Adipose tissue (tissue), 3 donors: ENCODE results near the gene KCNH1. TPM values are rescaled to one million over a fixed set of nuclear protein-coding genes. Genes with fewer than 3 reads are reported as not detected.

Source experiments
- H3K27ac ChIP-seq: one replicate; pipeline ENCODE4 v1.5.1; 2013; ENCODE audit warnings: low read depth, low read length
- WGBS, 3 donors: extraction: QIAGEN DNeasy Blood & Tissue Kit; methylation state at CpG; one replicate each; pipeline ENCODE4 v1.1.7; 2013; 5-methylcytosine and 5-hydroxymethylcytosine counted together
- polyA plus RNA-seq, 3 donors: library from polyadenylated mRNA; stranded (reverse); fragments of 200-250 nt; gene quantifications; one replicate each; pipeline ENCODE4 v1.2.3, GENCODE V29; 2013
- donor health status: healthy with polysubstance abuse.
- donor health status: Bipolar disorder and iron deficiency.
- donor health status: healthy.

KCNH1 gene, protein sequence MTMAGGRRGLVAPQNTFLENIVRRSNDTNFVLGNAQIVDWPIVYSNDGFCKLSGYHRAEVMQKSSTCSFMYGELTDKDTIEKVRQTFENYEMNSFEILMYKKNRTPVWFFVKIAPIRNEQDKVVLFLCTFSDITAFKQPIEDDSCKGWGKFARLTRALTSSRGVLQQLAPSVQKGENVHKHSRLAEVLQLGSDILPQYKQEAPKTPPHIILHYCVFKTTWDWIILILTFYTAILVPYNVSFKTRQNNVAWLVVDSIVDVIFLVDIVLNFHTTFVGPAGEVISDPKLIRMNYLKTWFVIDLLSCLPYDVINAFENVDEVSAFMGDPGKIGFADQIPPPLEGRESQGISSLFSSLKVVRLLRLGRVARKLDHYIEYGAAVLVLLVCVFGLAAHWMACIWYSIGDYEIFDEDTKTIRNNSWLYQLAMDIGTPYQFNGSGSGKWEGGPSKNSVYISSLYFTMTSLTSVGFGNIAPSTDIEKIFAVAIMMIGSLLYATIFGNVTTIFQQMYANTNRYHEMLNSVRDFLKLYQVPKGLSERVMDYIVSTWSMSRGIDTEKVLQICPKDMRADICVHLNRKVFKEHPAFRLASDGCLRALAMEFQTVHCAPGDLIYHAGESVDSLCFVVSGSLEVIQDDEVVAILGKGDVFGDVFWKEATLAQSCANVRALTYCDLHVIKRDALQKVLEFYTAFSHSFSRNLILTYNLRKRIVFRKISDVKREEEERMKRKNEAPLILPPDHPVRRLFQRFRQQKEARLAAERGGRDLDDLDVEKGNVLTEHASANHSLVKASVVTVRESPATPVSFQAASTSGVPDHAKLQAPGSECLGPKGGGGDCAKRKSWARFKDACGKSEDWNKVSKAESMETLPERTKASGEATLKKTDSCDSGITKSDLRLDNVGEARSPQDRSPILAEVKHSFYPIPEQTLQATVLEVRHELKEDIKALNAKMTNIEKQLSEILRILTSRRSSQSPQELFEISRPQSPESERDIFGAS
- polyA plus RNA-seq = under 1 TPM in 2 of 3 donors, not detected in 1; 0.08 to 0.15 TPM

DNA sequence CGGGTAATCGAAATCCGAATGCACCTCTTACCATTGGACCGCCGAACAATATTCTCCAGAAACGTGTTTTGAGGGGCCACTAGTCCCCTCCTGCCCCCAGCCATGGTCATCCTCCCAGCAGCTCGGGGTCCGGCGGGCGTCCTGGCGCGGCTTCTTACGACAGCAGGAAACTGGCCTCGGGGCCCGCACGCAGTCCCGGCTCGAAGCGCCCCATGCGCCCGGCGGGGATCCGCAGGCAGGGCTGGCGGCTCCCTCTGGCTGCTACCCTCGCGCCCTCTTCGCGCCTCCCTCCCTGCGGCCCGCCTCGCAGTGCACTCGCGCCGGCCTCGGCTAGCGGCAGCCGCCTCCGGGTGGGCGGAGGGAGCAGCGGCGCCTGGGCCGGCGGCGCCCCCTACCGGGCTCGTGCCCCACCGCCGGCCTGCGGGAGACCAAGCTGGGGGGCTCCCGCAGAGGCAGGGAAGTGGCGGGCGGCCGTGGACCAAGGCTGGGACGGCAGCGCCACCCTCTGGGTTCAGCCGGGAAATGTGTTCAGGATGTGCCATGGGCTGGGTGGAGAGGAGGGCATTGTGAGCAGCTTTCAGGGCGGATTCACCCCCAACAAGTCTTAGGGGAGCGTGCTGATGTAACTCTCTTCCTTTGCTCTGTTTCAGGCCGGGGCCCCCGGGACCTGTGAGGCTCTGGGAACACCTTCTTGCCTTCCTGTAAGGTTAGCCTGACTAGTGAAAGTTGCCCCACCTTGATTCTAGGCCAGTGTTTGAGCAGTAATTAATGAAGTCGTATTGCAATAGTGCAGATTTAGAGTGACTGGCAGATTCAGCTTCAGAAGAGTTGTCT lies at the start of gene KCNH1:
TSS of gene KCNH1 (minus strand) at position 313 of the 834 bp plus-strand sequence. CDS start at position 110, 203 bp downstream.
- H3K27ac ChIP-seq = no peak within 1 kb of the TSS
- 1 to 2% (median 2%) methylated on average over 46 to 61 of the region's 61 CpGs for WGBS, 3 donors

DNA sequence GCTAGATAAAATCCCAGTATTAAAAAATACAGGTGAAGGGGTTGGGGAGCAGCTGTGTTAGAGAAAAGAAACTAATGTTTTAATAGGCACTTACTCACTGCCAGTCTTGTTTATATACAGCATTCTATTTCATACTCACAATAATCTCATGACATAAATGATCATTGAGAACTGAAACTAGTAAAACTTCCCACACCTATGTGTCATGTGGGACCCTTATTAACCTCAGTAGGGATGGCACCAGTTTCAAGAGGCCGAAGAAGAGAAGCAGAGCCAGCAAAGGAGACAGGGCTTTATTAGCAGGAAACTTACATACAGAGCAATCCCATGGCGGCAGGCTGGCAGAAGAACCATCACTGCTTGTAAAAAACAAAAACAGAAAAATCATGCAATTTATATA lies 48.8 kb upstream of the KCNH1 start:
- no peak overlapping the region for H3K27ac ChIP-seq
- WGBS, 3 donors = 86 to 96% (median 87%) methylated on average over 2 of the region's 2 CpGs

DNA sequence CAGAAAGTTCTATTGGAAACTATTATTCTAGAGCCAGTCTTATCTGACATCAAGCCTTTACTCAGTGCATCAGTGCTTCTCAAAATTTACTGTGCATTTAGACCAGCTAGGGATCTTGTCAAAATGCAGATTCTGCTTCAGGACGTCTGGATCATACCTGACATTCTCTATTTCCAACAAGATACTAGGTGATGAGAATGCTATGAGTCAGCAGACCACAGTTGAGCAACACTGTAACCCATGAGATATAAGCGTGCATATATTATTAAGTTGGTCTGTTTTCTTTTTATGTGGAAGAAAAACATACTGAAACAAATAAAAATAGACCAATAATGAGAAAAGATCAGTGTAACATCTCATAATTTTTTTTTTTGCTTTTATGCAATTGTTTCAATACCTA lies 40.4 kb upstream of the KCNH1 start:
- no peak overlapping the region for H3K27ac ChIP-seq
- 51 to 64% (median 60%) methylated on average over 2 of the region's 2 CpGs for WGBS, 3 donors

DNA sequence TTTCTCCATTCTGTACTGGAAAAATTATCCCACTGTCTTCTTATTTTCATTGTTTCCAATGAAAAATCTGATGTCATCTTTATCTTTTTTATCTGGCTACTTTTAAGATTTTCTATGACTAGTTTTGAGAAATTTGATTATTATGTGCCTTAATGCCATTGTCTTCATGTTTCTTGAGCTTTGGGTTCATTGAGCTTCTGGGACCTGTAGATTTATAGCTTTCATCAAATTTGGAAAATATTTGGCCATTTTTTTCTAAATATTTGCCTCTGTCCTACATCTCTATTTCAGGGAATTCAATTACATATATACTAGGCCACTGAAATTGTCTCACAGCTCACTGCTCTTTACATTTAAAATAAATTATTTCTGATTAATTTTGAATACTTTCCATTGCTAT lies 38.7 kb upstream of the KCNH1 start:
- no peak overlapping the region for H3K27ac ChIP-seq

DNA sequence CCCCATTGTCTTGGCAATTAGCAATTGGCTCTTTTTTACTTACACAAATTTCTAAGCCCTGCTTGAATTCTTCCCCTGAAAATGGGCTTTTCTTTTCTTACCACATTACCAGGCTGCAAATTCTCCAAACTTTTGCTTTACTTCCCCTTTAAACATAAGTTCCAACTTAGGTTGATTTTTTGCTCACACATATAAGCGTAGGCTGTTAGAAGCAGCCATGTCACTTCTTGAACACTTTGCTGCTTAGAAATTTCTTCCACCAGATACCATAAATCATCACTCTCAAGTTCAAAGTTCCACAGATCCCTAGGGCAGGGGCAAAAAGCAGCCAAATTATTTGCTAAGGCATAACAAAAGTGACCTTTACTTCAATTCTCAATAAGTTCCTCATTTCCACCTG lies 35.4 kb upstream of the KCNH1 start:
- H3K27ac ChIP-seq = no peak overlapping the region
- WGBS, 3 donors = 80 to 96% (median 89%) methylated on average over 1 of the region's 1 CpG

DNA sequence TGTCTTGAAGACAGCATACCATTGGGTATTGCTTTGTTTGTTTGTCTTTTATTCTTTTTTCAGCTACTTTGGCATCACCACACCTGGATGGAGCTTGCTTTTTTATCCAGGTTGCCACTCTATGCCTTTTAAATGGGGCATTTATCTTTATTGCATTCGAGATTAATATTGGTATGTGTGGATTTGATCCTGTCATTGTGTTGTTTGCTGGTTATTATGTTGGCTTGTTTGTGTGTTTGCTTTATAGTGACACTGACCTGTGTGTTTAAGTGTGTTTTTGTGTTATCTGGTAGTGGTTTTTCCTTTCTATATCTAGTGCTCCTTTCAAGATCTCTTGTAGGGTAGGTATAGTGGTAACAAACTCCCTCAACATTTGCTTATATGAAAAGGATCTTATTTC lies 24.9 kb upstream of the KCNH1 start:
- WGBS, 3 donors = 76 to 90% (median 89%) methylated on average over 1 of the region's 1 CpG
- H3K27ac ChIP-seq = no peak overlapping the region

DNA sequence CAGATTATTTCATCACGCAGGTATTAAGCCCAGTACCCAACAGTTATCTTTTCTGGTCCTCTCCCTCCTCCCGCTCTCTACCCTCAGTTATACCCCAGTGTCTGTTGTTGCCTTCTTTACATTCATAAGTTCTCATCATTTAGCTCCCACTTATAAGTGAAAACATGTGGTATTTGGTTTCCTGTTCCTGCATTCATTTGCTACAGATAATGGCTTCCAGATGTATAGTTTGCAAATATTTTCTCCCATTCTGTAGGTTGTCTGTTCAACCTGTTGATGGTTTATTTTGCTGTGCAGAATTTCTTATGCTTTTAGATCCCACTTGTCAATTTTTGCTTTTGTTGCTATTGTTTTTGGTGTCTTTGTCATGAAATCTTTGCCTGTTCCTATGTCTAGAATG lies 21.1 kb upstream of the KCNH1 start:
- 89 to 95% (median 93%) methylated on average over 2 of the region's 2 CpGs for WGBS, 3 donors

DNA sequence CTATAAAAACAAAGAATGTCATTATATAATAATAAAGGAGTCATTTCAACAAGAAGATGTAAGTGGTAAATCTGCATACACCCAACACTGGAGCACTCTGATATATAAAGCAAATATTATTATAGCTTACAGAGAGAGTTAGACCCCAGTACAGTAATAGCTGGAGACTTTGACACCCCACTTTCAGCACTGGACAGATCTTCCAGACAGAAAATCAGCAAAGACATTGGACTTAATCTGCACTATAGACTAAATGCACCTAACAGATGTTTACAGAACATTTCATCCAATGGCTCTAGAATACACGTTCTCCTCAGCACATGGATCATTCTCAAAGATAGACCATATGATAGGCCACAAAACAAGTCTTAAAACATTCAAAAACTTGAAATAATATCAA lies 20.0 kb upstream of the KCNH1 start:
- no peak overlapping the region for H3K27ac ChIP-seq
- 33 to 42% (median 34%) methylated on average over 1 of the region's 1 CpG for WGBS, 3 donors

More for the DNA sequence above, 21.1 kb upstream of the KCNH1 start:
- no peak overlapping the region for H3K27ac ChIP-seq

DNA sequence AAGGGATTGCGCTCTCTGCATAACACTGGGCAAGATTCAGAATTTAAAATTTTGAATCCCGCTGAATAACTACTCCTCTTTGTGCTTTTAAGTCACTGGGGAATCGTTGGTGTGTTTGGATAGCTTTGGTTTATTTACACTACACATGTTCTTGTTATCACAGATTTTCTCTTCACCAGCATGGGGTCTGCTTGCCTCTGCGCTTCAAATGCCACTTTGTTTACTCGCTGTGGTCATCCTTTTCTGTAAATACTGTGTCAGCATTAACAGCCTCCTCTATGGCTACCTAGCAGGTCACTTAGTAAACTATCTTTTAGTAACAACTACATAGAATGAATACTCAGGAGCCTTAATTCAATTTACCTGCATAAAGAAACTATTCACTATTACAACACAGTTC lies 14.4 kb upstream of the KCNH1 start:
- 50 to 79% (median 66%) methylated on average over 5 of the region's 5 CpGs for WGBS, 3 donors

DNA sequence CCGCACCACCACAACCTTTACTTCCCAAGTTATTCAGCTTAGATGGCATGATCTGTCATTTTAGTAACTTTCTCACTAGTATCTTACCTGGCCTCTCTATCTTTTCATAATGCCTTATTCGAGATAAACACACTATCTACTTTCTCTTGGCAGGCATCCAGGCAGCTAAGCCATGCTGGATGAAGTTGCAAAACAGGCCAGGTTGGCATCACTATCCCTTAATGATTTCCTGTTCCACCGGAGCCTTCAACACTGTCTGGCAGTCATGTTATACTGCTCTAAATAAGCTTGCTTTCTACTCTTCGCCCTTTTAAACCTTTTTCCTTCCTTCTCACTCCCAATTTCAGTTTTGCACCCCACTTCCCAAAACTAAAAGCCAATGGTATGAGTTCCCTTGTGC lies 12.0 kb upstream of the KCNH1 start:
- H3K27ac ChIP-seq = no peak overlapping the region
- WGBS, 3 donors = 36 to 49% (median 47%) methylated on average over 4 of the region's 4 CpGs

More for the DNA sequence above, 14.4 kb upstream of the KCNH1 start:
- H3K27ac ChIP-seq = no peak overlapping the region

DNA sequence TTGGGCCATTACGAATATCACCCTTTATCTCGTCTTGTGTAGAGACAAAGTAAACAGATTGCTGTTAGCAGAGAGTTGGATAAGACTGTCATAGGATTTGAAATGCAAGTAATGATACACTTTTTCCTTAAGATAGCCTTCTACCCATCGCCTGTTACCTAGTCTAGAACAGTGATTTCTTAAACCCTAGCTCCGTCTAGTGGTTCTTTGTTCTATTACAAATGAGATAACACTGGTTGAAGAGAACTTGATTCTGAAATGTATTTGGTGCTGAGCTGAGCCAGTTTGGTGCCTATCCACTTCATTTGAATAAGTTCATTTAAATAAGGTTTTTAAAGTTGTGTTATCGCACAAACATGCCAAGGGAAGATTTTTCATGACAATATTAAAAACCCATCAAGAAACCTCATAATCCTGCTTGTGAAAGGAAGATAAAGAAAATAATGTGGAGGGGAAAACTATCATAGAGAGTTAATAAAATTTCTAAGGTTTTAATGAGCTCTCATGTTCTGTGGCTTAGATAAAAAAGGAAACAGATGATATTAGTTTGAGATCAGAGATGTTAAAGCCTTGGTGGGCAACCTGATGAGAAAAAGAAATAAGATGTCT lies 1.5 kb upstream of the KCNH1 start:
- WGBS, 3 donors = 14 to 29% (median 28%) methylated on average over 5 of the region's 5 CpGs
- no peak overlapping the region for H3K27ac ChIP-seq

DNA sequence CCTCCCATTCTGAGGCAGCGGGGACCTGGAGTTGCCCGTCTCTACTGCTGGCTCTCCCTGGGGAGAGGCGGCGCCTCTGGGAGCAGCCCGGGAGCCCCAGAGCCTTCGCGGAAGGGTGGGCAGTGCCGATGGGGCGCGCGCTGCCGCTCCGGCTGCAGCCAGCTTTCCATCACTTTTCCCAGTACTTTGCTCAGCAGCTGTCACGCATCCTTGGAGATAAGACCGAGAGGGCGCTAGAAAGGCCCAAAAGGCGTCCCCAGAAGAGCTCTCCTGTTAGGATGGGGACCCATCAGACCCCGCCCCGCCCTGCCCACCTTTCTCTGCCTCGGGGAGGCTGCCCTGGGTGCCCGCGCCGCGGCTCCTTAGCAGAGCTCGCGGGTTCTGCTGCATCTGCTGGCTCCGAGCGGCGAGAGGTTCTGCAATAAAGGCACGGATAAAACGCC lies 534 bp downstream of the KCNH1 start:
- WGBS, 3 donors = 1 to 2% (median 1%) methylated on average over 29 to 31 of the region's 31 CpGs
- H3K27ac ChIP-seq = no peak overlapping the region

DNA sequence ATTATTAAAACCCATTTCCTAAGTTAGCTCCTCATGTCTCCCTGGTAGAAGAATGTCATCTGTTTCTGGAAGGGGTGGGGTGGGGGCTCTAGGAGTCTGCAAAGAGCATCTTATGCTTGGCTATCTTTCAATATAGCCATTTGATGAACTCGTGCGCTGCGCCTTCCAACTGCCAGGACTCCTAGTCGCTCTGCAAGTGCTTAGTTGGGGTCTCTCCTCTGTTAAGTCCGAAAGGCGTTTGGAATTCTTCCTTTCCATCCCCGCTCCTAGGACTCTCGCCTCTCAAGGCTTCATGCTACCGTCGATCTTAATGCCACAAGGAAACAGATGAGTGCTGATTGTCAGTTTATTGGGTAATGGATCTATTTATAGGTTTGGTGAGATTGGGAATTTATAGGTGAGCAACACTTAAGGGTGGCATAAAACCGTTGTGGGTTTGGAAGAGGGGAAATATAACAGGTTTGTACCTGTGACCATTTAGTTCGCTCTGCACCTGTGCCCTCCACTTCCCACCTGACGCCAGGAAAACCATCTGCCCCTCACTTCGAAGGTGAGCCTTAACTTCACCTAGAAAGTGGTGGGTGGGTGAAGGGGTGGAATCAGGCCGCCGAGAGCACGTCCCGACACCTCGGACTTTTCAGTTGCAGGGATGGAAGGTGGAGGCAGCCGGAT lies 1.1 kb downstream of the KCNH1 start:
- 13 to 25% (median 24%) methylated on average over 20 of the region's 20 CpGs for WGBS, 3 donors
- no peak overlapping the region for H3K27ac ChIP-seq

DNA sequence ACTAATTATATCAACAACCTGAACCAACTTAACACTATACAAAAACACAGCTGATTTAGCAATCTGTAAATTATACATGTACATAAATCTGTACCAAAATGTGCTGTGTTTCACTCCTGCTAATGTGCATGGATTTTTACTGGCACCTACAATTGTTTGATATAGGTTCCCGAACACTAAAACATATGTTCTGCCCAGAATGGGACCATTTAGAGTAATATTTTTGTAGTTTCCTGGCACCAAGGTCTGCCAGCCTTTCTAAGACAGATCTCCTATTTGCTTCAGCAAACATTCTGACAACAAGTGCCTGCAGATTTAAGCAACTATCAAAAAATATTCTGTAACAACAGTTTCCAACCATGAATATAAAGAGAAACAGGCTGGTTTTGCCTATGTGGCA lies 4.2 kb downstream of the KCNH1 start:
- no peak overlapping the region for H3K27ac ChIP-seq
- WGBS, 3 donors = 74 to 92% (median 80%) methylated on average over 1 of the region's 1 CpG

DNA sequence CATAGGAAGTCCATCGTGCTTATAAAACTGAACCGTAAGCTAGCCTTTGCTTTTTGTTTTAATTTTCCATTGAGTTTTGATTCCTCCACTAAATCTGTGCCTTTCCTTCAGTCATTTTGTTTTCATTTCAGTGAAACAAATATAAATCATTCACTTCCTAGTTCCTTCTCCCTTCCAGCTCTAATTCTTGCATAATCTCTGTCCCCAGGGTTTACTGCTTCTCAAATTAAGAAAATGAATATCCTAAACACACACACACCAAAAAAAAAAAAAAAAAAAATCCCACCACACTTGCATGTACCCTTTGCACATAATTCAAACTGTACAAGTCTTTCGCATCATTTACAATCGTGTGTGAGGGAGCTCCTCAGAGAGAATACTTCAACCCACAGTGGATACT lies 6.8 kb downstream of the KCNH1 start:
- H3K27ac ChIP-seq = no peak overlapping the region
- 53 to 82% (median 63%) methylated on average over 4 of the region's 4 CpGs for WGBS, 3 donors

DNA sequence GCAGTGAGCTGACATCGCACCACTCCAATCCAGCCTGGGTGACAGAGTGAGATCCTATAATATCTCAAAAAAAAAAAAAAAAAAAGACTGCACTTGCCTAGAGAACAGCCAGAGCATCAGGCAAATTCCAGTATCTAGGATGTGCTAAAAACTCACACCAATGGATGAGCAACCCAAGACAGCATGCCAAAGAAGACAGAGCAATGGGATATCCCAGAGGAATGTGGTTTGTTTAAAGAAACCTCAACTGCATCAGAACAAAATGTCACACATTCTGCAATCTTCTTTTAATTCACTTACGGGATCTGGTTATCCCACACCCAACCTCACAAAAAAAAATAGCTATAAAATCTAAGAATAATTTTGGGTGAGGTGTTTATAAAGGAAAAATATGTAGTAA lies 7.3 kb downstream of the KCNH1 start:
- H3K27ac ChIP-seq = no peak overlapping the region

DNA sequence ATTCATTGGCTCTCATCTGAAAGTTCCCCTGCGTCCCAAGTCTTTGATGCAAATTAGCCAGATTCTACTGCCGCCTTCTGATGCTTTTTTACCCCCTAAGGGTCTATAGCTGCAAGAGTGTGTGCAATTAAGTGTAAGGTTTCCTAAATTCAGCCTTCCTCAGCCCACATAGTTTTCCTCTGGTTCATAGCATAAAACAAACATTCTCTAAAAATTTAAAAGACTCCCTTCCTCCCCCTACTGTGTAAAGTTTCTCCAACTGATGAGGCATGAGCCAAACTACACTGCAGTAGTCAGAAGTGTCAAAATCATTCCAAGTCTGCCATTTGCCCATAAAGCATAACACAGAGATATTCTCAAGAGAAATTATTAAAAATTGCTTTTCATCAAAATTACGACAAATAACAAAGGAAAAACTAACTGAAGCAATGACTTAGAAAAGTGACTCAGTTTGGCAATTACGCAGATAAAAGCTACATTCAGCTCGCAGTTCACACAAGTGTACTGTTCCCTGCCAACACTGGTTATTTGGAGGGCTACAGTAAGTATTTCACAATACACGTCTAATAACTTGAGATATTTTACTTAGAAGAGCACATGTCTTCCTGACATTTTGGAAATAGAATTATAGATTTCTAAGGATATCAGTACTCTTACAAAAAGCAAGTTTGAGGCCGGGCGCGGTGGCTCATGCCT lies 15.4 kb downstream of the KCNH1 start:
- 70 to 78% (median 75%) methylated on average over 9 of the region's 9 CpGs for WGBS, 3 donors
- no peak overlapping the region for H3K27ac ChIP-seq

More for the DNA sequence above, 7.3 kb downstream of the KCNH1 start:
- WGBS, 3 donors = 64 to 83% (median 76%) methylated on average over 2 of the region's 2 CpGs
